HG03378 (cell line): ENCODE measurements around the gene COL15A1.
A peak's percentile ranks its signal among the peaks of the same experiment; 100 is the strongest.

ENCODE experiments used
- ATAC-seq: cut with Tn5 transposase; IDR thresholded peaks from one replicate; pipeline ENCODE4 v1.9.1; 2021; ENCODE audit warnings: mild to moderate bottlenecking, moderate library complexity; ENCODE audit not compliant: unreplicated experiment

COL15A1 gene

GRCh38 chr9:99052815-99053715, 109.4 kb downstream of the COL15A1 start:
- no peak for ATAC-seq

GRCh38 chr9:99054581-99054980, 110.9 kb downstream of the COL15A1 start:
- ATAC-seq = no peak

GRCh38 chr9:99055384-99055783, 111.7 kb downstream of the COL15A1 start:
- no peak for ATAC-seq

GRCh38 chr9:99056186-99056585, 112.5 kb downstream of the COL15A1 start:
- ATAC-seq = no peak

GRCh38 chr9:99056886-99057664, 113.4 kb downstream of the COL15A1 start:
- peak; percentile 37 for ATAC-seq

DNA sequence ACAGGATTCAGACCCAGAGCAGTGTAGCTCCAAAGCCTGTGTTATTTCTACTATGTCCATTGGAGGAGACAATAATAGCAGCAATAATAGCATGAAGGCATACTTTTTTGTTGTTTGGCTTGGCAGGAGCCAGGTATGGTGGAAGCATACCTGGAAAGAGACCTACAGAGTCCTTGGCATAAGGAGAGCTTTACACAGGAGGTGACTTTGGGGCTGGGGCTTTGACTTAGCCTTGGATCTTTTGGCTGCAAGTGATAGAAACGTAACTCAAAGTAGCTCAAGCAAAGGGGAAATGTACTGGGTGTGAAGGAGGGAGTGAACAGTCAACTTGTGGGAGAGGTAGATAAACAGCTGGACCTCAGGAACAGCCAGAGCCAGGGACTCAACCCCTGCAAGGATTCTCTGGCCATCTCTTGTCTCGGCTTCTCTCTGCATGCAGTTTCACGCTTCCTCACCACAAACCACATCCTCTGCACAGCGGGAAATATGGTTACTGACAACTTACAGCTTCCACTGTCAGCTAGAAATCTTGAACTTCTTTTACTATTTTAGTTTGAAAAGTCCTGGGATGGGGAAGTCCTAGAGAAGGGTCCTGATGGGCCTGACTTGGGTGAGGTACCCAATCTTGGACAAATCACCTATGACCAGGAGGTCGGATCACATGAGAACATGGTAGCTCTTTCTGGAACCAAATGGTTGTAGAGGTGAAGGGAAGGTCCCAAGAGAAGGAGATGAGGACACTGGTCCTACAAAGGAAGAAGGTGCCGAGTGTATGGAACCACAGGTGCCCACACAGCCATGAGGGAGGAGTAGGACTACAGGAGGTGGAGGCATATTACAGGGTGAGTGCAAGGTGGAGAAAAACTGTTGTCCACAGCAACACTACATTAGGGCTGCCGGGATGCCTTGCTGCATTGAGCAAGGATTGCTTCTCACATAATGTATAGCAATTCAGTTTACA, 114.2 kb downstream of the COL15A1 start:
- peak; percentile 78 for ATAC-seq

GRCh38 chr9:99058964-99059921, 115.5 kb downstream of the COL15A1 start:
- peak; percentile 57 for ATAC-seq

- no peak for ATAC-seq
Observed at GRCh38 chr9:99060621-99061020, 116.9 kb downstream of the COL15A1 start.

- ATAC-seq = no peak
Observed at GRCh38 chr9:99062549-99062948, 118.8 kb downstream of the COL15A1 start.

- ATAC-seq = no peak
Observed at GRCh38 chr9:99063522-99063921, 119.8 kb downstream of the COL15A1 start.

DNA sequence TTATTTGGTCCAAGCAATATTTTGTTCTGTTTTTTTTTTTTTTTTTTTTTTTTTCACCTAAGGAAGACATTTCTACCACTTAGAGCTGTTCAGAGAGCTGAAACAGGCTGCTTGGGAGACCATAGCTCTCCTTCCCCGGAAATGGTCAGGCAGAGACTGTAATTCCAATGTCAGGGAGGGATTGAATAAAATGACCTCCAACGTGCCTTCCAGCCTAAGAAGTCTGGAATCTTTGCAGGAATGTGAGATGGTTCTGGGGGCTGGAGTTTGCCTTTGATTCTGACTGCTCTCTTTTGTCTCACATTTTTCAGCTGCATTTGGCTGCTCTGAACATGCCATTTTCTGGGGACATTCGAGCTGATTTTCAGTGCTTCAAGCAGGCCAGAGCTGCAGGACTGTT, 122.9 kb downstream of the COL15A1 start:
- ATAC-seq = no peak

DNA sequence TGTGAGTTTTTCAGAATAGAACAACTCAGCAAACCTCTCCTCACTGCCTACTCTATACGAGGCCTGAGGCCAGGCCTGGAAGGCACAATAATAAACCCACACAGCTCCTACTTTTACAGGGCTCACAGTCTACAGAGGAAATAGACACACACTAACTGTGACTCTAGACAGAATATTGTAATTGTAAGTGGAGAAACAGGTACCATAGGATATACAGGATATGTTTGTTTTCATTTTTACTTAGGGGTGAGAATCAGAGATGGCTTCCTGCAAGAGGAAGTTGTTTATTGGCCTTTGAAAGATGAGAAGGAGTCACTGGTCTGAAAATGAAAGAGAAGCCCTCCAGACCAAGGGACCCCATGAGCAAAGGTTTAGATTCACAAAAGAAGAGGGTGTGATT, 125.4 kb downstream of the COL15A1 start:
- no peak for ATAC-seq

- ATAC-seq = no peak
Observed at GRCh38 chr9:99069546-99069945, 125.8 kb downstream of the COL15A1 start.

DNA sequence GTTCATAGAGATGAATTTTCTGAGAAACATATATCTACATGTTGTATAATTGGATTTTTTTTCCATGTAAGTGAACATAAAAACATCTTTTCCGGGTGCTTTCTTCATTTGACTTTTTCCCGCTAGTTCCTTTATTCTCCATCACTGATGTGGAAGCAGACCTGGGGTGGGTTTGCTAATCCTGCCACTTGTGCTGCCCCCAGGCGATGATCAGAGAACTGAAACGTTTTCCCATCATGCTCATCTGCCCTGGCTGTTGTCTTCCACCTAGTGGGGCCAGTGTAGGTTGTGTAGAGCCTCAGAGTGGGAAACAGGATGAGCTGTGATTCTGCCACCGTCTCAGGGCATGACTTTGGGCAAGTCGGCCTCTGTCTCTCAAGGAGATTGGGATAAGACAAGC, 127.0 kb downstream of the COL15A1 start:
- ATAC-seq = no peak

DNA sequence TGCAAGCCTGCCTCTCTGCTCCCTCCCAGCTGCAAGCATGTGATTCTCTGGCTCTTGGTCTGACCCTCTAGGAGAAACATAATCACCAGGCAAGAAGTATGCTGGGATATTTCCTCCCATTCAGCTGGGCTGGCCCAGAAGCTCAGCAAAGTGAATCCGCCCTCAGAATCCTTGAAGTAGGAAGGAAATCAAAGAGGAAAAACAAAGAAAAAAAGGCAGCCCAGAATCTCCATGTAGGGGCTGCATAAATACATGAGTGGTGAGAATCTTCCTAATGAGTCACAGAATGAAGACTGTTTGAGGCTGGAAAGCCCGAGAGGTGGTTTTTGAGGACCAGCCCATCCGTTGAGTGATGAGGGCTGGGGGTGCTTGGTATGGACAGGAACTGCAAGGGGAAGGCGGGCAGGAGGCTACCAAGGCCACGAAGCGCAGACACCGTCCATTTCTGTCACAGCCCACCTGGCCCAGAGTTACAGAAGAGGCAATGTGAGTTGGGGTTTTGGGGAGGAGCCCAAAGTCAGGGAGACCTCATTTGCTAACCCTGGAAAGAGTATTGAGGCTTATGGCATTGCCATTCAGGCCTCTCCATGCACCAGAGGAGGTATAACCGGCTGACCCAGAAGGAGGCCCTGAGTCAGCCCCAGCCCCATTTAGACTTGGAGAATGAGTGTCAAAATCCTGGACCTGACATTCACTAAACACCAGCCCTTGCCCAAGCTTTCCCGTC, 127.8 kb downstream of the COL15A1 start:
- no peak for ATAC-seq

DNA sequence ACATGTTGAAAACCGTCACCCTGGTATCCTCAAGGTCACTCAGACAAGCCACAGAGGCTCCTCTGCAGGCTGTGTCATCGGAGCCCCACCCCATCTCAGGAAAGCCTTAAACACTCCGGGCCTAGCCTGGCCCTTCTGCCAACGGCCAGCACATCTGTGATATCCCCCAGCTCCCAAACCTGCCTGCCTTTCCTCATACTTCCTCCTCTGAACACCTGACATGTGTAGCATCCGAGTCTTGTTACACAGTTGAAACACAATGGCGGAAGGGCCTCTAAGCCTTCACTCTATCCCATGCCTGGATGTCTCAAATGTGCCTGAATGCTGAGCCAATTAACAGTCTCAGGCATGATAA, 128.3 kb downstream of the COL15A1 start:
- ATAC-seq = no peak

DNA sequence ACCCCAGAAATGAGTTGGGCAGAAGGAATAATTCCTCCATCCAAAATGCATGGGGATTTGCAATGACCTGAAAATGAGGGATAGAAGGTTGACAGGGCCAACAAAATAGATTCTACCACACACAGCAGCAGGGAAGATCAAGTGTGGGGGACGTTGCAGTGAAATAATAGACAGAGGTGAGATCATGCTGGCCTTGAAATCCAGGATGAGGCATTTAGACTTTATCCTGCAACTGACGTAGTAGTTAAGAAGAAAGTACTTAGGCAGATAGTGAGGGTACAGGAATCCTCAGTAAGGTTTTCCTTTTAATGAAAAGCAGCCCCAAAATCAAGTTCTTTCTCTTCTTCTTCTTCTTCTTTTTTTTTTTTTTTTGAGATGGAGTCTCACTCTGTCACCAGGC, 129.6 kb downstream of the COL15A1 start:
- no peak for ATAC-seq

DNA sequence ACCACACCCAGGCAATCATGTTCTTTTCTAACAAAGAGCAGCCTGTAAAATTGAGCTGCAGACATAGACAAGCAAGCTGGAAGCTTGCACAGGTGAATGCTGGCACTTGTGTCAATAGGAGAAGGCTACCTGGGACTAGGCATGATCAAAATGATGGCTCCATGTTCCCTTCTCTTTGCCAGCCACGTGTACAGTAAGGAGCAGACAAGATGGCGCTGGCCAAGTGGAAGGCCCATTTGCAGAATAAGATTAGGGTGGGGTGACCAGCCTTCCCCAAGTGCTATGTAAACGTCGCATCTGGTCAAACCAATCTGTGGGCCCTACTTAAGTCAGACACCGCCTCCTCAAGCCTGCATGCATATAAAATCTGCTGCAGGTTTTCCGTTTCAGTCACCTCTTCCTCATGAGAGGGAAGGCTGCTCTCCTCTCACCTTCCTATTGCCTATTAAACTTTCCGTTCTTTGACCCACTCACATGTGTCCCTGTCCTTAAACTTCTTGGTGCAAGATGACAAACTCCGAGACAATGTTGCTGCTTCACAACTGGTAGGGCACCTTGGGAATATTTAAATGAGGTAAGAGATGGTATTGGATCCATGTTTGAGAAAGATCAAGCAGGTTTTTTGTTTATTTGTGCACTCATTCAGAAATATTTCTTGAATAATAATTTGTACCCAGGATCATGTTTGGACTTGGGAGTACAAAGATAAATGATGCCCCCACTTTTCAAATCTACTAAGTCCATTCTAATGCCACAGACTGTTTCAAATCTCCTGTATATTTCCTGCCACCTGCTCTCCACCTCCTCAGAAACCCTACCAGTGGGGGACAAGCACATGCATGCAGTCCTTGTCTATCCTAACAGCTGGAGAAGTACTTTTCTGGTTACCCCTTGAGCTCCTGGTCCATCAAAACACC, 130.5 kb downstream of the COL15A1 start:
- ATAC-seq = no peak
